ENCODE measurements around the gene SLC25A12. TPM values are rescaled to one million over a fixed set of nuclear protein-coding genes. Genes with fewer than 3 reads are reported as not detected.

SLC25A12 gene
- polyA plus RNA-seq, 1 donor from 2014 or later: 122 TPM

DNA sequence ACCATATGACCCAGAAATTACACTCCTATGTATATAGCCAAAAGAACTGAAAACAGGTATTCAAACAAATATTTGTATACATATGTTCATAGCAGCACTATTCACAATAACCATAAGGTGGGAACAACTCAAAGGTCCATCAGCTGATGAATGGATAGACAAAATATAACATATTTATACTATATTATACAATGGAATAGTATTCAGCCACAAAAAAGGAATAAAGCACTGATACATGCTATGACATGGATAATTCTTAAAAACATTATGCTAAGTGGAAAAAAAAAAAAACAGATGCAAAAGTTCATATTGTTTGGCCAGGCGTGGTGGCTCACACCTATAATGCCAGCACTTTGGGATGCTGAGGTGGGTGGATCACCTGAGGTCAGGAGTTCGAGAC lies 52.0 kb downstream of the SLC25A12 start:
- Histone ChIP-seq H3K9me2 (ENCODE audit: insufficient read depth, low read length) (no peaks in the 10 kb centered on the region), H4K20me1 (ENCODE audit: insufficient read depth) (no peaks in the 10 kb centered on the region), H3K27ac (ENCODE audit: low read length) (no peak overlapping the region), H3K9ac (ENCODE audit: low read length) (no peak overlapping the region), H2AFZ (ENCODE audit: low read depth, low read length) (no peak overlapping the region), H3K4me3 (ENCODE audit: low read length) (no peak overlapping the region), H3K27me3 (ENCODE audit: insufficient read depth, low read depth, low read length) (no peaks in the 10 kb centered on the region), H3K9me3 (ENCODE audit: low read length) (no peaks in the 10 kb centered on the region), H3F3A (ENCODE audit: insufficient read depth, low read length, poor library complexity, severe bottlenecking) (no peaks in the 10 kb centered on the region), H3K36me3 (ENCODE audit: insufficient read depth, low read length) (peaks cover 16% of the 10 kb centered on the region), H3K79me2 (replicated peaks; ENCODE audit: insufficient read depth, low read length) (no peaks in the 10 kb centered on the region), H3K4me2 (ENCODE audit: low read length) (no peak overlapping the region)
- no peak for TF ChIP-seq MXI1 (conservative IDR thresholded peaks at IDR 0.05; ENCODE audit: poor library complexity, severe bottlenecking)
- TF ChIP-seq RAD21 (conservative IDR thresholded peaks at IDR 0.05): no peak
- TF ChIP-seq SMC3 (conservative IDR thresholded peaks at IDR 0.05; ENCODE audit: poor library complexity): no peak
- TF ChIP-seq, protein P1, sequence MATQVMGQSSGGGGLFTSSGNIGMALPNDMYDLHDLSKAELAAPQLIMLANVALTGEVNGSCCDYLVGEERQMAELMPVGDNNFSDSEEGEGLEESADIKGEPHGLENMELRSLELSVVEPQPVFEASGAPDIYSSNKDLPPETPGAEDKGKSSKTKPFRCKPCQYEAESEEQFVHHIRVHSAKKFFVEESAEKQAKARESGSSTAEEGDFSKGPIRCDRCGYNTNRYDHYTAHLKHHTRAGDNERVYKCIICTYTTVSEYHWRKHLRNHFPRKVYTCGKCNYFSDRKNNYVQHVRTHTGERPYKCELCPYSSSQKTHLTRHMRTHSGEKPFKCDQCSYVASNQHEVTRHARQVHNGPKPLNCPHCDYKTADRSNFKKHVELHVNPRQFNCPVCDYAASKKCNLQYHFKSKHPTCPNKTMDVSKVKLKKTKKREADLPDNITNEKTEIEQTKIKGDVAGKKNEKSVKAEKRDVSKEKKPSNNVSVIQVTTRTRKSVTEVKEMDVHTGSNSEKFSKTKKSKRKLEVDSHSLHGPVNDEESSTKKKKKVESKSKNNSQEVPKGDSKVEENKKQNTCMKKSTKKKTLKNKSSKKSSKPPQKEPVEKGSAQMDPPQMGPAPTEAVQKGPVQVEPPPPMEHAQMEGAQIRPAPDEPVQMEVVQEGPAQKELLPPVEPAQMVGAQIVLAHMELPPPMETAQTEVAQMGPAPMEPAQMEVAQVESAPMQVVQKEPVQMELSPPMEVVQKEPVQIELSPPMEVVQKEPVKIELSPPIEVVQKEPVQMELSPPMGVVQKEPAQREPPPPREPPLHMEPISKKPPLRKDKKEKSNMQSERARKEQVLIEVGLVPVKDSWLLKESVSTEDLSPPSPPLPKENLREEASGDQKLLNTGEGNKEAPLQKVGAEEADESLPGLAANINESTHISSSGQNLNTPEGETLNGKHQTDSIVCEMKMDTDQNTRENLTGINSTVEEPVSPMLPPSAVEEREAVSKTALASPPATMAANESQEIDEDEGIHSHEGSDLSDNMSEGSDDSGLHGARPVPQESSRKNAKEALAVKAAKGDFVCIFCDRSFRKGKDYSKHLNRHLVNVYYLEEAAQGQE (IDR thresholded peaks at IDR 0.05; ENCODE audit: borderline replicate concordance): no peak
- no peak for TF ChIP-seq TAF1 (IDR thresholded peaks at IDR 0.05; ENCODE audit: low read depth)
- TF ChIP-seq POLR2AphosphoS5 (IDR thresholded peaks at IDR 0.05): no peak
- TF ChIP-seq, protein P2, sequence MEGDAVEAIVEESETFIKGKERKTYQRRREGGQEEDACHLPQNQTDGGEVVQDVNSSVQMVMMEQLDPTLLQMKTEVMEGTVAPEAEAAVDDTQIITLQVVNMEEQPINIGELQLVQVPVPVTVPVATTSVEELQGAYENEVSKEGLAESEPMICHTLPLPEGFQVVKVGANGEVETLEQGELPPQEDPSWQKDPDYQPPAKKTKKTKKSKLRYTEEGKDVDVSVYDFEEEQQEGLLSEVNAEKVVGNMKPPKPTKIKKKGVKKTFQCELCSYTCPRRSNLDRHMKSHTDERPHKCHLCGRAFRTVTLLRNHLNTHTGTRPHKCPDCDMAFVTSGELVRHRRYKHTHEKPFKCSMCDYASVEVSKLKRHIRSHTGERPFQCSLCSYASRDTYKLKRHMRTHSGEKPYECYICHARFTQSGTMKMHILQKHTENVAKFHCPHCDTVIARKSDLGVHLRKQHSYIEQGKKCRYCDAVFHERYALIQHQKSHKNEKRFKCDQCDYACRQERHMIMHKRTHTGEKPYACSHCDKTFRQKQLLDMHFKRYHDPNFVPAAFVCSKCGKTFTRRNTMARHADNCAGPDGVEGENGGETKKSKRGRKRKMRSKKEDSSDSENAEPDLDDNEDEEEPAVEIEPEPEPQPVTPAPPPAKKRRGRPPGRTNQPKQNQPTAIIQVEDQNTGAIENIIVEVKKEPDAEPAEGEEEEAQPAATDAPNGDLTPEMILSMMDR (IDR thresholded peaks at IDR 0.05; ENCODE audit: poor library complexity, severe bottlenecking): no peak
- TF ChIP-seq EP300 (conservative IDR thresholded peaks at IDR 0.05; ENCODE audit: poor library complexity, severe bottlenecking): no peak
- no peak for TF ChIP-seq EZH2 (IDR thresholded peaks at IDR 0.05; ENCODE audit: borderline replicate concordance, insufficient read depth, low read length, poor library complexity, severe bottlenecking)

DNA sequence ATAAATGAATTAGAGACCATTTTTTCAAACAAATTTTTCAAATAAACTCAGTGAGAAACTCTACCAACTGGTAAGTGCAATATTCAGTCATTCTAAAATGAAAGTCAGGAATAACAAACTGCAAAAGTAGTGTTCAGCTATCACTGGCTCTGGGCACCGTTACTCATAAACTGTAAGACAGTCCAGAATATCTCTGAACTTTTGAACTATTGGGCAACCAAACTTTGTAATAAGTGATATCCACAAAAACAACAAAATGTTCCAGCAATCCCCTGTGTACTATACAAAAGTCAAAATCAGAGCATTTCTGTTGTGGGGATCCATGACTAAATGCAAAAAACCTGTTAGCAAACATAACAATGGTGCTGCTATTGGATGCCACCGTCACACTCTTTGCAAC lies 56.3 kb downstream of the SLC25A12 start:
- no peaks in the 10 kb centered on the region for H3K9me2 ChIP-seq (ENCODE audit: insufficient read depth, low read length)
- H3K4me3 ChIP-seq (ENCODE audit: low read length): no peak overlapping the region
- TF ChIP-seq, protein P2 (IDR thresholded peaks at IDR 0.05; ENCODE audit: poor library complexity, severe bottlenecking): no peak
- TF ChIP-seq RAD21 (conservative IDR thresholded peaks at IDR 0.05) (no peak), EP300 (conservative IDR thresholded peaks at IDR 0.05; ENCODE audit: poor library complexity, severe bottlenecking) (no peak), EZH2 (IDR thresholded peaks at IDR 0.05; ENCODE audit: borderline replicate concordance, insufficient read depth, low read length, poor library complexity, severe bottlenecking) (no peak), SMC3 (conservative IDR thresholded peaks at IDR 0.05; ENCODE audit: poor library complexity) (no peak), TAF1 (IDR thresholded peaks at IDR 0.05; ENCODE audit: low read depth) (no peak), MXI1 (conservative IDR thresholded peaks at IDR 0.05; ENCODE audit: poor library complexity, severe bottlenecking) (no peak), POLR2AphosphoS5 (IDR thresholded peaks at IDR 0.05) (no peak)
- TF ChIP-seq, protein P1 (IDR thresholded peaks at IDR 0.05; ENCODE audit: borderline replicate concordance): no peak
- no peaks in the 10 kb centered on the region for H3F3A ChIP-seq (ENCODE audit: insufficient read depth, low read length, poor library complexity, severe bottlenecking)
- H2AFZ ChIP-seq (ENCODE audit: low read depth, low read length): no peak overlapping the region
- no peaks in the 10 kb centered on the region for H4K20me1 ChIP-seq (ENCODE audit: insufficient read depth)
- no peaks in the 10 kb centered on the region for H3K27me3 ChIP-seq (ENCODE audit: insufficient read depth, low read depth, low read length)
- no peak overlapping the region for H3K27ac ChIP-seq (ENCODE audit: low read length)
- H3K9me3 ChIP-seq (ENCODE audit: low read length): no peaks in the 10 kb centered on the region
- peaks cover 34% of the 10 kb centered on the region for H3K36me3 ChIP-seq (ENCODE audit: insufficient read depth, low read length)
- H3K79me2 ChIP-seq (replicated peaks; ENCODE audit: insufficient read depth, low read length): no peaks in the 10 kb centered on the region
- H3K9ac ChIP-seq (ENCODE audit: low read length): no peak overlapping the region
- H3K4me2 ChIP-seq (ENCODE audit: low read length): no peak overlapping the region

Measured in neural cell (in vitro differentiated cells).